Astrocyte (in vitro differentiated cells and primary cell): ENCODE data around the gene SLC38A10. TPM values are rescaled to one million over a fixed set of nuclear protein-coding genes. Genes with fewer than 3 reads are reported as not detected.

Source experiments
- DNase-seq: peaks from one replicate; pipeline ENCODE4 v3.0.0-alpha.2; 2010; ENCODE audit warnings: low read depth
- FAIRE-seq: peaks from 2 replicates; lab custom pipeline; 2011; peaks lifted over from hg19 to GRCh38; lab: Jason Lieb, UNC
- H2AFZ ChIP-seq: 2 replicates; pipeline ENCODE4 v1.6.0; 2012; ENCODE audit warnings: low read depth, low read length, inconsistent platforms
- H3K27ac ChIP-seq: 2 replicates; pipeline ENCODE4 v1.5.1; 2011; ENCODE audit warnings: low read depth, low read length, inconsistent platforms
- H3K27me3 ChIP-seq: 2 replicates; pipeline ENCODE4 v1.6.0; 2011; ENCODE audit warnings: low read length, inconsistent platforms; ENCODE audit not compliant: insufficient read depth
- H3K36me3 ChIP-seq: 2 replicates; pipeline ENCODE4 v1.5.1; 2011; ENCODE audit warnings: low read length, inconsistent platforms; ENCODE audit not compliant: insufficient read depth
- H3K4me1 ChIP-seq: 2 replicates; pipeline ENCODE4 v1.5.1; 2011; ENCODE audit warnings: low read length, inconsistent platforms; ENCODE audit not compliant: insufficient read depth
- H3K4me2 ChIP-seq: 2 replicates; pipeline ENCODE4 v1.6.0; 2012; ENCODE audit warnings: low read length, inconsistent platforms
- H3K4me3 ChIP-seq: 2 replicates; pipeline ENCODE4 v1.5.1; 2011; ENCODE audit warnings: low read depth, mild to moderate bottlenecking, low read length, inconsistent platforms; ENCODE audit not compliant: insufficient read depth
- H3K79me2 ChIP-seq: 2 replicates; pipeline ENCODE4 v1.6.0; 2012; ENCODE audit warnings: mild to moderate bottlenecking, low read length, inconsistent platforms; ENCODE audit not compliant: insufficient read depth
- H3K9ac ChIP-seq: 2 replicates; pipeline ENCODE4 v1.6.0; 2012; ENCODE audit warnings: mild to moderate bottlenecking, low read length, inconsistent platforms
- H3K9me3 ChIP-seq: 2 replicates; pipeline ENCODE4 v1.5.1; 2012; ENCODE audit warnings: low read depth, mild to moderate bottlenecking, low read length, inconsistent platforms; ENCODE audit not compliant: insufficient read depth
- H4K20me1 ChIP-seq: 2 replicates; pipeline ENCODE4 v1.6.0; 2012; ENCODE audit warnings: low read length, inconsistent platforms; ENCODE audit not compliant: insufficient read depth
- H3K27ac Mint-ChIP-seq: one replicate; pipeline ENCODE4 v1.8.0; 2021; ENCODE audit warnings: mild to moderate bottlenecking, mixed read lengths; ENCODE audit not compliant: unreplicated experiment
- H3K27me3 Mint-ChIP-seq: one replicate; pipeline ENCODE4 v1.8.0; 2021; ENCODE audit warnings: low read depth, mixed read lengths; ENCODE audit not compliant: unreplicated experiment
- H3K36me3 Mint-ChIP-seq: one replicate; pipeline ENCODE4 v1.8.0; 2021; ENCODE audit warnings: low read depth, mixed read lengths; ENCODE audit not compliant: unreplicated experiment
- H3K4me1 Mint-ChIP-seq: one replicate; pipeline ENCODE4 v1.8.0; 2021; ENCODE audit warnings: low read depth, mixed read lengths; ENCODE audit not compliant: unreplicated experiment
- H3K4me3 Mint-ChIP-seq: one replicate; pipeline ENCODE4 v1.8.0; 2021; ENCODE audit warnings: mild to moderate bottlenecking, moderate library complexity, mixed read lengths; ENCODE audit not compliant: unreplicated experiment
- H3K9me3 Mint-ChIP-seq: one replicate; pipeline ENCODE4 v1.8.0; 2021; ENCODE audit warnings: mild to moderate bottlenecking, mixed read lengths; ENCODE audit not compliant: unreplicated experiment
- CTCF ChIP-seq: IDR thresholded peaks from 2 replicates; pipeline ENCODE4 v1.5.1; 2011; ENCODE audit warnings: low read depth, mild to moderate bottlenecking, inconsistent platforms, low read length, moderate library complexity; ENCODE audit not compliant: insufficient read depth
- EZH2 ChIP-seq: IDR thresholded peaks from 2 replicates; pipeline ENCODE4 v1.6.1; 2012; ENCODE audit warnings: mild to moderate bottlenecking, low read length, inconsistent platforms; ENCODE audit not compliant: insufficient read depth
- total RNA-seq: library from RNA; stranded (reverse); gene quantifications from 2 replicates; pipeline ENCODE4 v1.2.1, GENCODE V29; 2021

The SLC38A10 gene
- total RNA-seq, 1 donor from 2014 or later = 71.4 TPM

- Histone ChIP-seq H3K79me2 (peaks cover 69% of the 10 kb centered on the region), H3K9me3 (no peaks in the 10 kb centered on the region), H3K27ac (no peak overlapping the region), H3K4me1 (peaks cover 11% of the 10 kb centered on the region), H3K27me3 (no peaks in the 10 kb centered on the region), H3K9ac (no peak overlapping the region), H3K4me3 (no peak overlapping the region), H3K36me3 (peaks cover 5% of the 10 kb centered on the region), H3K4me2 (no peak overlapping the region), H2AFZ (no peak overlapping the region), H4K20me1 (peaks cover 24% of the 10 kb centered on the region)
- TF ChIP-seq EZH2 = no peak
- TF ChIP-seq CTCF = no peak
- Mint-ChIP-seq H3K36me3 (peaks cover 13% of the 10 kb centered on the region), H3K27me3 (no peaks in the 10 kb centered on the region), H3K27ac (no peak overlapping the region), H3K4me3 (no peak overlapping the region), H3K9me3 (no peaks in the 10 kb centered on the region), H3K4me1 (peaks cover 9% of the 10 kb centered on the region)
- FAIRE-seq (no peak), DNase-seq (no peak)
Observed at GRCh38 chr17:81292450-81292849, 2.7 kb downstream of the SLC38A10 start.

GRCh38 chr17:81291662-81292061, 3.4 kb downstream of the SLC38A10 start:
- H3K27me3 Mint-ChIP-seq = no peaks in the 10 kb centered on the region
- peak overlapping the region; percentile 34 for H3K27ac Mint-ChIP-seq
- TF ChIP-seq CTCF (peak; percentile 29), EZH2 (no peak)
- H3K4me3 Mint-ChIP-seq = peak overlapping the region; percentile 27
- H3K4me1 Mint-ChIP-seq = peaks cover 9% of the 10 kb centered on the region
- Histone ChIP-seq H3K79me2 (peaks cover 77% of the 10 kb centered on the region), H3K4me2 (no peak overlapping the region), H3K36me3 (peaks cover 5% of the 10 kb centered on the region), H3K9me3 (no peaks in the 10 kb centered on the region), H3K4me3 (no peak overlapping the region), H3K27me3 (no peaks in the 10 kb centered on the region), H4K20me1 (peaks cover 24% of the 10 kb centered on the region), H2AFZ (no peak overlapping the region), H3K27ac (no peak overlapping the region), H3K4me1 (peaks cover 11% of the 10 kb centered on the region), H3K9ac (no peak overlapping the region)
- H3K9me3 Mint-ChIP-seq = no peaks in the 10 kb centered on the region
- H3K36me3 Mint-ChIP-seq = peaks cover 13% of the 10 kb centered on the region
- DNase-seq (no peak), FAIRE-seq (no peak)

- Histone ChIP-seq H3K79me2 (peaks cover 86% of the 10 kb centered on the region), H4K20me1 (peaks cover 24% of the 10 kb centered on the region), H3K4me2 (no peak overlapping the region), H3K27ac (no peak overlapping the region), H3K4me3 (no peak overlapping the region), H3K9me3 (no peaks in the 10 kb centered on the region), H3K4me1 (peaks cover 12% of the 10 kb centered on the region), H2AFZ (no peak overlapping the region), H3K36me3 (peaks cover 5% of the 10 kb centered on the region), H3K27me3 (no peaks in the 10 kb centered on the region), H3K9ac (no peak overlapping the region)
- H3K4me1 Mint-ChIP-seq = peaks cover 4% of the 10 kb centered on the region
- no peaks in the 10 kb centered on the region for H3K27me3 Mint-ChIP-seq
- DNase-seq (no peak), FAIRE-seq (no peak)
- H3K4me3 Mint-ChIP-seq = no peak overlapping the region
- no peak overlapping the region for H3K27ac Mint-ChIP-seq
- H3K36me3 Mint-ChIP-seq = peaks cover 16% of the 10 kb centered on the region
- no peak for TF ChIP-seq EZH2
- no peak for TF ChIP-seq CTCF
- H3K9me3 Mint-ChIP-seq = no peaks in the 10 kb centered on the region
Observed at GRCh38 chr17:81290230-81290629, 4.9 kb downstream of the SLC38A10 start.
